CD14-positive monocyte (primary cell): ENCODE measurements around the gene LRRC73. TPM values are rescaled to one million over a fixed set of nuclear protein-coding genes. Genes with fewer than 3 reads are reported as not detected.

ENCODE experiments used
- DNase-seq, 3 donors: peaks; one replicate each; pipeline ENCODE4 v3.0.0-alpha.2; 2011 to 2022
- H2AFZ ChIP-seq: 2 replicates; pipeline ENCODE4 v1.6.0; 2012; ENCODE audit warnings: mild to moderate bottlenecking, low read depth, low read length, inconsistent platforms; ENCODE audit not compliant: insufficient read depth, poor library complexity, severe bottlenecking
- H3K27ac ChIP-seq, 2 donors: 1 replicate in 1 of 2; 2 replicates in 1 of 2; pipeline ENCODE4 v1.5.1; 2012 to 2013; ENCODE audit warnings: low read length in 2 of 2, control low read depth in 1 of 2, inconsistent platforms in 1 of 2, low read depth in 1 of 2, mild to moderate bottlenecking in 1 of 2
- H3K27me3 ChIP-seq, 2 donors: one replicate each; pipeline versions ENCODE4 v1.6.0 to v1.6.1; 2011 to 2013; ENCODE audit warnings: low read length in 2 of 2; ENCODE audit not compliant: control insufficient read depth in 2 of 2, insufficient read depth in 2 of 2
- H3K36me3 ChIP-seq, 2 donors: replicated peaks in 1 of 2; 1 replicate in 1 of 2; 2 replicates in 1 of 2; pipeline versions ENCODE4 v1.5.1 to v1.6.1; 2012 to 2013; ENCODE audit warnings: low read length in 2 of 2, control low read depth in 1 of 2, inconsistent platforms in 1 of 2, mild to moderate bottlenecking in 1 of 2; ENCODE audit not compliant: insufficient read depth in 2 of 2, control insufficient read depth in 1 of 2
- H3K4me1 ChIP-seq, 2 donors: 1 replicate in 1 of 2; 2 replicates in 1 of 2; pipeline versions ENCODE4 v1.5.1 to v1.6.1; 2012 to 2013; ENCODE audit warnings: low read length in 2 of 2, control low read depth in 1 of 2, inconsistent platforms in 1 of 2, mild to moderate bottlenecking in 1 of 2, moderate library complexity in 1 of 2; ENCODE audit not compliant: insufficient read depth in 2 of 2, control insufficient read depth in 1 of 2
- H3K4me2 ChIP-seq: replicated peaks from 2 replicates; pipeline ENCODE3; 2012; ENCODE audit warnings: low read length, moderate library complexity, mild to moderate bottlenecking; ENCODE audit not compliant: poor library complexity, severe bottlenecking; ENCODE audit errors: extremely low read depth
- H3K4me3 ChIP-seq, 3 experiments: fragments of 200-600 bp in 1 of 3; sonication (generic) in 1 of 3; replicated peaks in 1 of 3; 1 replicate in 2 of 3; 2 replicates in 1 of 3; pipeline ENCODE4 v1.5.1; 2011 to 2013; ENCODE audit warnings: low read length in 3 of 3, mild to moderate bottlenecking in 3 of 3, control low read depth in 2 of 3, low read depth in 2 of 3, inconsistent platforms in 1 of 3, moderate library complexity in 1 of 3
- H3K79me2 ChIP-seq: 2 replicates; pipeline ENCODE4 v1.6.0; 2012; ENCODE audit warnings: mild to moderate bottlenecking, control low read depth, inconsistent platforms, low read length, moderate library complexity; ENCODE audit not compliant: insufficient read depth
- H3K9ac ChIP-seq: 2 replicates; pipeline ENCODE4 v1.6.0; 2017; ENCODE audit warnings: low read length, mild to moderate bottlenecking; ENCODE audit not compliant: insufficient read depth, poor library complexity, severe bottlenecking
- H3K9me3 ChIP-seq, 2 donors: replicated peaks in 1 of 2; 1 replicate in 1 of 2; 2 replicates in 1 of 2; pipeline versions ENCODE4 v1.5.1 to v1.6.1; 2012 to 2013; ENCODE audit warnings: low read length in 2 of 2, control low read depth in 1 of 2; ENCODE audit not compliant: control insufficient read depth in 1 of 2, insufficient read depth in 1 of 2
- H4K20me1 ChIP-seq: 2 replicates; pipeline ENCODE4 v1.6.0; 2012; ENCODE audit warnings: mild to moderate bottlenecking, low read length, control low read depth, moderate library complexity; ENCODE audit not compliant: insufficient read depth
- H3K27ac Mint-ChIP-seq, 7 donors: one replicate each; pipeline ENCODE4 v1.8.0; 2020; ENCODE audit warnings: mild to moderate bottlenecking in 7 of 7, mixed read lengths in 7 of 7, moderate library complexity in 6 of 7, inconsistent platforms in 2 of 7
- H3K27me3 Mint-ChIP-seq, 3 donors: one replicate each; pipeline ENCODE4 v1.8.0; 2021 to 2022; ENCODE audit warnings: low read depth in 3 of 3, mild to moderate bottlenecking in 3 of 3, mixed read lengths in 3 of 3, moderate library complexity in 3 of 3, inconsistent platforms in 1 of 3
- H3K36me3 Mint-ChIP-seq, 2 donors: one replicate each; pipeline ENCODE4 v1.8.0; 2020; ENCODE audit warnings: mixed read lengths in 2 of 2, inconsistent platforms in 1 of 2, mild to moderate bottlenecking in 1 of 2
- H3K4me1 Mint-ChIP-seq: one replicate; pipeline ENCODE4 v1.8.0; 2020; ENCODE audit warnings: mild to moderate bottlenecking, mixed read lengths
- H3K4me3 Mint-ChIP-seq, 2 donors: one replicate each; pipeline ENCODE4 v1.8.0; 2020; ENCODE audit warnings: mild to moderate bottlenecking in 2 of 2, mixed read lengths in 2 of 2, moderate library complexity in 1 of 2
- H3K9me3 Mint-ChIP-seq, 7 donors: one replicate each; pipeline ENCODE4 v1.8.0; 2020 to 2022; ENCODE audit warnings: mixed read lengths in 7 of 7, mild to moderate bottlenecking in 6 of 7, moderate library complexity in 6 of 7, inconsistent platforms in 2 of 7
- WGBS: methylation state at CpG from one replicate; pipeline ENCODE4 v1.1.5; 2013; ENCODE audit warnings: missing lambda C conversion rate; ENCODE audit not compliant: insufficient coverage; 5-methylcytosine and 5-hydroxymethylcytosine counted together
- intact Hi-C, 2 donors: fragments of 100-400 bp; cut with micrococcal nuclease; formaldehyde crosslinking; loops; one replicate each; pipeline versions ENCODE4 v1.15.0 to v1.15.1; 2023
- polyA plus RNA-seq, 3 donors: library from polyadenylated mRNA; depleted of rRNA in 1 of 3; unstranded in 2 of 3; stranded (reverse) in 1 of 3; fragments of 300-500 nt in 2 of 3; fragments of >200 nt in 1 of 3; fragmentation: Illumina TruSeq in 2 of 3; gene quantifications; 1 replicate in 2 of 3; 2 replicates in 1 of 3; pipeline ENCODE4 v1.2.3, GENCODE V29; 2012 to 2021
- TF ChIP-seq, protein P1 (sequence below): fragments of 200-600 bp; IDR thresholded peaks from one replicate; pipeline ENCODE4 v1.8.0; 2022; ENCODE audit warnings: antibody characterized with exemption, mild to moderate bottlenecking

LRRC73 gene
- polyA plus RNA-seq, 3 donors: not detected

DNA sequence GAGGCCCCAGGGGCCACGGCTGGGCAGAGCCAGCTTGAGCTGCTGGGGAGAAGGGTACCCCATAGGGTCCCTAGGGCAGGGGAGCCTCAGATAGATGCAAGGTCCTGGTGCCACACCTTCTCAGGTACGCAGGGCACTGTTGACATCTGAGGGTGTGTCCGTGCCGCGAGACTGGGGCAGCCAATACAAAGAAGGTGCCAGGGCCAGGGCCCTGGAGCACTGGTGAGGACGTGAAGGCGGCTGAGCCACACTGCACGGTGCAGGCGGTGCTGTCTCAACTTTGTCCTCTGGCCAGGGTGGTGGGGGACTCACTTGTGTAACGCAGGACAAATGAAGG is 649 bp upstream of the LRRC73 start:
- H3K27ac ChIP-seq: no peak overlapping the region
- H3K27ac Mint-ChIP-seq: peak overlapping the region in 1 of 7 donors; percentile 46

DNA sequence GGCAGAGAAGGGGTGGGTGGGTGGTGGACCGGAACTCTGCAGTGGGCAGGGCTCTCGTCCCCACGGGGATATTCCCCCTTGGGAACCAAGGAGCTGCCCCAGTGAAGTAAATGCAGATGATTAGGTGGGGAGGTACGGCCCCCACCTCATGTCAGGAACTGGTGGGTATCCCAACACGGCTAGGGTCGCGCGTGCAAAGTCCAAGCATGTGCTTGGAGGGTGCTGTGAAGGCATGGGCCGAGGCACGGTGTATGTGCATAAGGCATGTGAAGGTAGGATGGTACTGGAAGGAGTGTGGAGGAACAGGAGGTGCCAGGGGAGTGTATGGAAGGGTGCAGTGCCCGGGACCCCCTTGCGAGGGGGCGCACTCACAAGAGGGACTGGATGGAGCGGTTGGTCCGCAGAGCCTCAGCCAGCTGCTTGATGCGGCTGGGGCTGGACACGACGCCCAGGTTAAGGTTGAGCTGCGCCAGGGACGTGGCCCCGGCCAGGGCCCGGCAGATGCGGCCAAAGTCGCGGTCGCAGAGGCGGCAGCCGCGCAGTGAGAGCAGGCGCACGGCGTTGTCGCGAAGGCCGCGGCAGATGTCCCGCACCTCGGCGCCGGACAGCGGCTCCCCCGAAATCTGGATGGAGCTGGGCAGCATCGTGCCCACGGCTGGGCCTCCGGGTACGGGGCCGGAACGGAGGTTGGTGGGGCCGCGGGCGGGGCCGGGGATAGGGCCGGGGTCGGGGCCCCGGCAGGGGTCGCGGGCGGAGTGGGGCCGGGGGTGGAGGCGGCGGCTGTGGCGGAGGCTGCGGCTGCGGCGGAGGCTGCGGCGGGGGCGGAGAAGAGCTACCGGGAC is 783 bp downstream of the LRRC73 start:
- Histone ChIP-seq H3K4me1 (peaks cover 19 to 31% of the 10 kb centered on the region in 2 donors), H3K27ac (no peak overlapping the region), H3K4me3 (peak overlapping the region in 2 of 3 experiments; percentile 46 to 78), H3K79me2 (peaks cover 3% of the 10 kb centered on the region), H3K36me3 (peaks cover 45 to 57% of the 10 kb centered on the region in 2 donors), H4K20me1 (peaks cover 41% of the 10 kb centered on the region), H3K9me3 (peaks cover 0 to 3% of the 10 kb centered on the region in 2 donors), H3K4me2 (peak overlapping the region; percentile 96), H2AFZ (peak overlapping the region; percentile 75), H3K9ac (peak overlapping the region; percentile 39), H3K27me3 (peaks cover 11 to 27% of the 10 kb centered on the region in 2 donors)
- DNase-seq: no peak
- peak overlapping the region; percentile 74 to 97 for H3K4me3 Mint-ChIP-seq
- peaks cover 0 to 16% (median 0%) of the 10 kb centered on the region in 7 donors for H3K9me3 Mint-ChIP-seq
- intact Hi-C loops: loop anchor here in 1 of 2 donors (5.0 to 10.0 kb wide), 2 partner anchors 155 to 247 kb away; no protein-coding TSS in a partner anchor
- peaks cover 22 to 36% (median 23%) of the 10 kb centered on the region in 3 donors for H3K27me3 Mint-ChIP-seq
- TF ChIP-seq, protein P1, sequence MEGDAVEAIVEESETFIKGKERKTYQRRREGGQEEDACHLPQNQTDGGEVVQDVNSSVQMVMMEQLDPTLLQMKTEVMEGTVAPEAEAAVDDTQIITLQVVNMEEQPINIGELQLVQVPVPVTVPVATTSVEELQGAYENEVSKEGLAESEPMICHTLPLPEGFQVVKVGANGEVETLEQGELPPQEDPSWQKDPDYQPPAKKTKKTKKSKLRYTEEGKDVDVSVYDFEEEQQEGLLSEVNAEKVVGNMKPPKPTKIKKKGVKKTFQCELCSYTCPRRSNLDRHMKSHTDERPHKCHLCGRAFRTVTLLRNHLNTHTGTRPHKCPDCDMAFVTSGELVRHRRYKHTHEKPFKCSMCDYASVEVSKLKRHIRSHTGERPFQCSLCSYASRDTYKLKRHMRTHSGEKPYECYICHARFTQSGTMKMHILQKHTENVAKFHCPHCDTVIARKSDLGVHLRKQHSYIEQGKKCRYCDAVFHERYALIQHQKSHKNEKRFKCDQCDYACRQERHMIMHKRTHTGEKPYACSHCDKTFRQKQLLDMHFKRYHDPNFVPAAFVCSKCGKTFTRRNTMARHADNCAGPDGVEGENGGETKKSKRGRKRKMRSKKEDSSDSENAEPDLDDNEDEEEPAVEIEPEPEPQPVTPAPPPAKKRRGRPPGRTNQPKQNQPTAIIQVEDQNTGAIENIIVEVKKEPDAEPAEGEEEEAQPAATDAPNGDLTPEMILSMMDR: no peak
- peak overlapping the region in 1 of 7 donors; percentile 15 for H3K27ac Mint-ChIP-seq
- 8% methylated on average over 65 of the region's 69 CpGs for WGBS
- H3K36me3 Mint-ChIP-seq: peaks cover 48 to 61% of the 10 kb centered on the region in 2 donors
- peaks cover 37% of the 10 kb centered on the region for H3K4me1 Mint-ChIP-seq

More for the DNA sequence above, 649 bp upstream of the LRRC73 start:
- TF ChIP-seq, protein P1: no peak
- Histone ChIP-seq H2AFZ (no peak overlapping the region), H3K9ac (peak overlapping the region; percentile 39), H3K79me2 (peaks cover 18% of the 10 kb centered on the region), H3K36me3 (peaks cover 40 to 57% of the 10 kb centered on the region in 2 donors), H3K4me1 (peaks cover 27 to 45% of the 10 kb centered on the region in 2 donors), H3K9me3 (peaks cover 0 to 3% of the 10 kb centered on the region in 2 donors), H4K20me1 (peaks cover 51% of the 10 kb centered on the region), H3K27me3 (peaks cover 11 to 27% of the 10 kb centered on the region in 2 donors), H3K4me3 (peak overlapping the region in 1 of 3 experiments; percentile 78), H3K4me2 (peak overlapping the region; percentile 96)
- Mint-ChIP-seq H3K36me3 (peaks cover 48 to 61% of the 10 kb centered on the region in 2 donors), H3K4me3 (peak overlapping the region; percentile 74 to 97), H3K9me3 (peaks cover 0 to 13% (median 0%) of the 10 kb centered on the region in 7 donors), H3K4me1 (peaks cover 50% of the 10 kb centered on the region), H3K27me3 (peaks cover 22 to 36% (median 23%) of the 10 kb centered on the region in 3 donors)
- intact Hi-C loops: loop anchor here (10.0 kb wide), 3 partner anchors 146 to 496 kb away; partner anchors contain the start of genes KLHDC3 (in 1 of the 2), MEA1 (in 1 of the 2), SRF (in 1 of the 2) and ZNF318 (in 1 of the 2)
- no peak for DNase-seq
- WGBS: 91% methylated on average over 9 of the region's 10 CpGs
